Lung (tissue), 12 donors: Measurements from ENCODE around the gene CLN5. TPM values are rescaled to one million over a fixed set of nuclear protein-coding genes. Genes with fewer than 3 reads are reported as not detected.

Experiments
- ATAC-seq: fragments of 200-7000 bp; cut with Tn5 transposase; one replicate; pipeline ENCODE4 v1.9.1; 2020; ENCODE audit warnings: moderate number of reproducible peaks; ENCODE audit not compliant: insufficient read depth, low FRiP score
- DNase-seq, 3 donors: peaks; one replicate each; pipeline ENCODE4 v3.0.0-alpha.2; 2013 to 2017
- H3K27ac ChIP-seq, 2 donors: one replicate each; pipeline ENCODE4 v1.5.1; 2013; ENCODE audit warnings: mild to moderate bottlenecking in 2 of 2, moderate library complexity in 2 of 2, control low read depth in 1 of 2, inconsistent platforms in 1 of 2, low read depth in 1 of 2, low read length in 1 of 2
- H3K27me3 ChIP-seq, 3 donors: one replicate each; pipeline ENCODE4 v1.5.1; 2013; ENCODE audit warnings: low read length in 2 of 3; ENCODE audit not compliant: control insufficient read depth in 3 of 3, insufficient read depth in 3 of 3
- H3K36me3 ChIP-seq, 4 donors: one replicate each; pipeline ENCODE4 v1.5.1; 2013; ENCODE audit warnings: low read length in 4 of 4, mild to moderate bottlenecking in 1 of 4, moderate library complexity in 1 of 4; ENCODE audit not compliant: control insufficient read depth in 4 of 4, insufficient read depth in 4 of 4
- H3K4me1 ChIP-seq, 5 donors: one replicate each; pipeline ENCODE4 v1.5.1; 2013; ENCODE audit warnings: low read length in 5 of 5, mild to moderate bottlenecking in 2 of 5, moderate library complexity in 1 of 5; ENCODE audit not compliant: control insufficient read depth in 5 of 5, insufficient read depth in 5 of 5
- H3K4me3 ChIP-seq: one replicate; pipeline ENCODE4 v1.5.1; 2013; ENCODE audit warnings: mild to moderate bottlenecking, control low read depth, moderate library complexity
- H3K9ac ChIP-seq, 2 donors: one replicate each; pipeline ENCODE4 v1.5.1; 2013; ENCODE audit warnings: low read length in 2 of 2, control low read depth in 1 of 2; ENCODE audit not compliant: insufficient read depth in 1 of 2
- H3K9me3 ChIP-seq, 4 donors: one replicate each; pipeline ENCODE4 v1.5.1; 2013; ENCODE audit warnings: low read length in 3 of 4, mild to moderate bottlenecking in 1 of 4, moderate library complexity in 1 of 4; ENCODE audit not compliant: control insufficient read depth in 4 of 4, insufficient read depth in 3 of 4
- CTCF ChIP-seq: IDR thresholded peaks from 2 replicates; pipeline ENCODE4 v1.5.1; 2012; ENCODE audit warnings: mild to moderate bottlenecking; ENCODE audit errors: control extremely low read depth, extremely low read depth
- WGBS, 2 donors: extraction: QIAGEN DNeasy Blood & Tissue Kit; methylation state at CpG; one replicate each; pipeline ENCODE4 v1.1.7; 2013; 5-methylcytosine and 5-hydroxymethylcytosine counted together
- polyA plus RNA-seq, 2 donors: library from polyadenylated mRNA; stranded (reverse); fragments of 200-250 nt; gene quantifications; one replicate each; pipeline ENCODE4 v1.2.1, GENCODE V29; 2013
- total RNA-seq, 2 donors: library from RNA; depleted of rRNA in 1 of 2; stranded (reverse); fragments of >200 nt in 1 of 2; gene quantifications; one replicate each; pipeline ENCODE4 v1.2.1, GENCODE V29; 2014 to 2021
- donor health status: control.
- donor health status: control.
- donor health status: Bipolar disorder and iron deficiency.
- donor health status: healthy.
- donor health status: DM: yes; HTN: yes; CAD: no.

CLN5 gene
- total and polyA plus RNA-seq, 4 donors: 18.0 to 41.7 (median 26.7) TPM

DNA sequence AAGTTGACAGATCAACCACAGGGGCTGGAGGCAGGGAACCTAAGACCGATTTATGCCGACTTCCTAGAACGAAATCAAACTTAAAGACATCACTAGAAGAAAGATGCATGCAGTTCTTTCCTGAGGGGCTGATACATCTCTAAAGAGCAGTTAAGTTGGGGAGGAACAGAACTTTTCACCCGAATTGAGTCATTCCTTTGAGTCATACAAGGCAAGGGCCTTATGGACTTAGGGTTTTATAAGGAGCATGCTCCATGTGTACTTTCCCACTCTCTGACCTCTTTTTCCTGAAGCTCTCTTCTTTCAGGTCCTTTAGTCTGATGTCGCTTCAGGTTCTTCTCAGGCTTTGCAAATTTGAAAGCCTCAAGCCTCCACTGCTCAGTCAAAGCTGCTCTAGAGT lies 43.0 kb downstream of the CLN5 start:
- ATAC-seq (no peak), DNase-seq (no peak)
- Histone ChIP-seq H3K9ac (no peak overlapping the region), H3K4me1 (no peaks in the 10 kb centered on the region), H3K36me3 (peaks cover 0 to 2% (median 0%) of the 10 kb centered on the region in 4 donors), H3K27ac (no peak overlapping the region), H3K27me3 (no peaks in the 10 kb centered on the region), H3K4me3 (no peak overlapping the region), H3K9me3 (no peaks in the 10 kb centered on the region)
- no peak for TF ChIP-seq CTCF
- WGBS, 2 donors: 94 to 96% methylated on average over 5 of the region's 5 CpGs

DNA sequence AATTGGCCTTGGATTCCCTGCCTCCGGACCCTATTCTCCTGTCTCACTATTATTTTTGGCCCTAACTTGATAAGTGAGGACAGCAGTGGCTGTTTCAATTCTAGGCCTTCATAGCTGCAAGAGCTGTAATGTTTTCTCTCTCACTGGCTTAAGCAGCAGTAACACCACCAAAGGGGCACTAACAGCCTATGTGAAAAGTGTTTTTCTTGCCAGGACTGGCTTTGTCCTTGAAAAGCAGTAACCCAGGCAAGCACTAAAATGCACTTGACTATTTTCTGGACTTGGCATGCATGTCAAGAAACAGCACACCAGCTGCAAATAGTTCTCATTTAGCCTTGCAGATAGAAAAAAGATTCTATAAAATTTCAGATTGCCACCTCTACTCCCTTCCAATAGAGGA lies 44.4 kb downstream of the CLN5 start:
- 90 to 100% methylated on average over 1 of the region's 1 CpG for WGBS, 2 donors
- no peak for TF ChIP-seq CTCF
- no peak for DNase-seq

DNA sequence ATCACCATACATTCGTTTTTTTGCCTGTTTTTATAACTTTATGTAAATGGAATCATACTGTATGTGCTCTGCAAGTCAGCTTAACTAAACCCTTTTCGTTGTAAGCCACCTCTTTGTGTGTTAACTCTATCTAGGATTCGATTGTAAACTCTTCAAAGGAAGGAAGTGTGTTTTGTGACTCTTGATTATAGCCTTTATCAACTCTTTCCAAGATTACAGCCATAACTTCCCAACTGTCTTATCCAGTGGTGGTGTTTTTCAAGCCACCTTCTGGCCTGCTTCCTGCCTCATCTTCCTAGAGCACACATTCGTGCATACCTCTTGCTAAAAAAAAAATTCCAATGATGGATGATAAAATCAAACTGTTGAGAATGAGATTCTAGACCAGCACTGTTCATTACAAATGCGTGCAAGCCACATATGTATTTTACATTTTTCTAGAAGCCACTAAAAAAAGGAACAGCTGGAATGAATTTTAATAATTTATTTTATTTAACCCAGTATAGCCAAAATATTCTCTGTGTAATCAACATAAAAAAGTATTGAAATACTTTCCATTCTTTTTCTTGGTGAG lies 47.1 kb downstream of the CLN5 start:
- Histone ChIP-seq H3K27ac (no peak overlapping the region), H3K36me3 (peaks cover 0 to 5% (median 1%) of the 10 kb centered on the region in 4 donors), H3K9me3 (no peaks in the 10 kb centered on the region), H3K4me3 (no peak overlapping the region), H3K27me3 (no peaks in the 10 kb centered on the region), H3K9ac (no peak overlapping the region), H3K4me1 (peaks cover 0 to 2% (median 0%) of the 10 kb centered on the region in 5 donors)
- DNase-seq (no peak), ATAC-seq (no peak)
- TF ChIP-seq CTCF: no peak
- 40 to 52% methylated on average over 5 of the region's 5 CpGs for WGBS, 2 donors

More for the DNA sequence above, 44.4 kb downstream of the CLN5 start:
- no peaks in the 10 kb centered on the region for H3K27me3 ChIP-seq
- H3K9me3 ChIP-seq: no peaks in the 10 kb centered on the region
- peaks cover 0 to 2% (median 0%) of the 10 kb centered on the region in 4 donors for H3K36me3 ChIP-seq
- no peak overlapping the region for H3K4me3 ChIP-seq
- no peak overlapping the region for H3K9ac ChIP-seq
- H3K4me1 ChIP-seq: no peaks in the 10 kb centered on the region
- H3K27ac ChIP-seq: no peak overlapping the region
- no peak for ATAC-seq

DNA sequence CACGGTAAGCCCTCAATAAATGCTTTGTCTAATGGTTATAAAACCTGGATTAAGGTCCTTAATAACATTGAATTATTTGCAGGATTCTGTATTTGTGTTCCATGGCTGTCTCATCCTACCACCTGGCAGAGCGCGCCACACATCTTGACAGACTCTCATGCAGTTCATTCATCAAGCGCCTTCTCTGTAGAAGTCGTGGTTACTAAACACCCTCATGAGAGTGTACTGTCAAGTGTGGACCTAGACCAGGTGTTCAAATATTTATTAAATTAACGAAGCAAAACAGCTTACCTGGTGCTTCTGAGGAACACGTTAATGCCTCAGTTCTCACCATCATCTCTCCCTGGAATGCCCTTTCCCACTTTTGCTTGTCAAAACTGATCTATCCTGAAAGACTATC lies 48.2 kb downstream of the CLN5 start:
- Histone ChIP-seq H3K27me3 (no peaks in the 10 kb centered on the region), H3K9me3 (no peaks in the 10 kb centered on the region), H3K4me1 (peaks cover 0 to 2% (median 0%) of the 10 kb centered on the region in 5 donors), H3K9ac (no peak overlapping the region), H3K36me3 (peaks cover under 1 to 9% (median 4%) of the 10 kb centered on the region in 4 donors), H3K4me3 (no peak overlapping the region), H3K27ac (no peak overlapping the region)
- 83 to 89% methylated on average over 7 of the region's 7 CpGs for WGBS, 2 donors
- TF ChIP-seq CTCF: no peak
- no peak for ATAC-seq
- DNase-seq: no peak
